SK-N-SH (cell line): Measurements from ENCODE around the gene EVA1B.

Experiments used
- CTCF ChIP-seq: fragments of 200-600 bp; sonication (generic); IDR thresholded peaks from 2 replicates; pipeline ENCODE4 v1.6.1; 2017; ENCODE audit warnings: antibody characterized with exemption, mild to moderate bottlenecking, moderate library complexity
- EZH2phosphoT487 ChIP-seq: fragments of 200-600 bp; sonication (generic); IDR thresholded peaks from 2 replicates; pipeline ENCODE4 v1.6.1; 2017; ENCODE audit warnings: low read depth, mixed run types, mild to moderate bottlenecking, antibody characterized with exemption, moderate library complexity, borderline replicate concordance
- MXI1 ChIP-seq: IDR thresholded peaks from 2 replicates; pipeline ENCODE4 v1.6.1; 2012; ENCODE audit warnings: mild to moderate bottlenecking, low read depth, low read length, improper control_type of control experiment
- POLR2AphosphoS5 ChIP-seq: IDR thresholded peaks from 2 replicates; pipeline ENCODE4 v1.6.1; 2012; ENCODE audit warnings: low read depth, low read length

- TF ChIP-seq MXI1 (no peak), CTCF (no peak), POLR2AphosphoS5 (no peak), EZH2phosphoT487 (no peak)
These were observed 35.9 kb upstream of the EVA1B start for GRCh38 chr1:36359383-36359782.
